ENCODE measurements around the gene GNLY.

GRCh38 chr2:85698184-85698879 is 4.2 kb downstream of the GNLY start:
- TF ChIP-seq CTCF (IDR thresholded peaks at IDR 0.05; ENCODE audit: insufficient read depth, low read depth, low read length) = no peak
- TF ChIP-seq EZH2 (IDR thresholded peaks at IDR 0.05; ENCODE audit: insufficient read depth, low read length) = no peak

Data from astrocyte (in vitro differentiated cells and primary cell).